ENCODE data around the gene RASD2. TPM values are rescaled to one million over a fixed set of nuclear protein-coding genes. Genes with fewer than 3 reads are reported as not detected.
A peak's percentile ranks its signal among the peaks of the same experiment; 100 is the strongest.

Gene RASD2
- total and polyA plus RNA-seq, 9 donors, result 2.9 to 22.5 (median 12.0) TPM

GRCh38 chr22:35517769-35518530 is 22.7 kb upstream of the RASD2 start:
- H3K4me3 ChIP-seq (ENCODE audit: low read length), result no peak overlapping the region
- H3K27me3 ChIP-seq (ENCODE audit: control insufficient read depth, insufficient read depth, low read length), result peaks cover 28% of the 10 kb centered on the region
- no peaks in the 10 kb centered on the region for H3K36me3 ChIP-seq (ENCODE audit: control insufficient read depth, insufficient read depth, low read length)
- WGBS (ENCODE audit: insufficient coverage), result 72% methylated on average over 4 of the region's 8 CpGs
- no peak for DNase-seq
- no peaks in the 10 kb centered on the region for H3K9me3 ChIP-seq (replicated peaks; ENCODE audit: control insufficient read depth, low read depth, low read length)
- H3K4me1 ChIP-seq (ENCODE audit: control insufficient read depth, insufficient read depth, low read length), result no peaks in the 10 kb centered on the region
- H3K27ac ChIP-seq (ENCODE audit: low read length), result no peak overlapping the region

DNA sequence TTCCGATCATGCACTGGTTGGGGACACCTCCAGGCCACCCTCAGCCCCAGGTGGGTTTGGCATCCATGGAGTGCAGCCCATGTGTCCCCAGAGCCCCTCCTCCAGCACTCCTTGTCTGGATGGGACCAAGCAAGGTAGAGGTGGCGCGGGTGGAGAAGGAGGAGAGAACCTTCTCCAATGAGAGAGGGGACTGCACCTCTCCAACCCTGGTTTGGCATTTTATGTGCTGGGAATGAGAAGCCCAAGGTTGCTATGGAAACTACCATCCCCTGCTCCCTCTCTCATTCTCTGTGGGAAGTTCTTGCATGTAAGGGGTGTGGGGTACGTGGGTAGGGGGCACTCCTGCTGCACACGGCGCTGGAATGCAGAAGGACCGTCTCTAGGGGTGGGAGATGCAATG is 21.8 kb upstream of the RASD2 start:
- H3K4me3 ChIP-seq (ENCODE audit: low read length), result no peak overlapping the region
- WGBS (ENCODE audit: insufficient coverage), result 54% methylated on average over 5 of the region's 7 CpGs
- no peaks in the 10 kb centered on the region for H3K36me3 ChIP-seq (ENCODE audit: control insufficient read depth, insufficient read depth, low read length)
- H3K27me3 ChIP-seq (ENCODE audit: control insufficient read depth, insufficient read depth, low read length), result peaks cover 32% of the 10 kb centered on the region
- DNase-seq, result no peak
- H3K9me3 ChIP-seq (replicated peaks; ENCODE audit: control insufficient read depth, low read depth, low read length), result no peaks in the 10 kb centered on the region
- no peak overlapping the region for H3K27ac ChIP-seq (ENCODE audit: low read length)
- H3K4me1 ChIP-seq (ENCODE audit: control insufficient read depth, insufficient read depth, low read length), result no peaks in the 10 kb centered on the region

DNA sequence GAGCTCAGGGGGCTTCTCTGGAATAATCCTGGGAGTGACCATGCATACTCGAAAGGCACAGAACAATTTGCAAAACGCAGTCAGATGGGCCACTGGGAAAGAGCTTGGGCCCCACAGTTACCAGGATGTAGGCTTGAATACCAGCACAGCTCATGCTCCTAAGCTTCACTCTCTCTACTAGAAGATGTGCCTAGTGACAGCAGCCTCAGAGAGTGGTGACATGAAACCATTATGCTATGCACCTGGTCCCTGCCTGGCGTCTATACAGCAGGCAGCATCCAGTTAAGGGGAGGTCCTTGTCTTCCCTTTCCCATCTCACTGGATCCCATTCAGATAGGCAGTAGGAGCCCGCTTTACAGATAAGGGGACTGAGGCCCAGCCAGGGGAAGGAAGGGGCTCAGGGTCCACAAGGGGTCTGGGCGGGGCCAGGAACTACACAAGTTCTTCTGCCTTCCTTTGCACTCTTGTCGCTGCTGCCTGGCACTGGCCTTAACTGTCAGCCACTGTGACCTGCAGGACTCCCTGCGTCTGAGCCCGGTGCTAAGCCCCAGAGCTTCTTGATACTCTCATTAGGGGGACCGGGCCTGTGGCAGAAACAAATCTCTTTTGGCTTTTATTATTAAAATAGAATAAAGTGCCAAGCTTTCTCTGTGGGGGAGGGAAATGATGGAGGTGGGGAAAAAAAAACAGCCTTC is 21.2 kb upstream of the RASD2 start:
- no peak overlapping the region for H3K4me3 ChIP-seq (ENCODE audit: low read length)
- H3K9me3 ChIP-seq (replicated peaks; ENCODE audit: control insufficient read depth, low read depth, low read length), result no peaks in the 10 kb centered on the region
- 56% methylated on average over 5 of the region's 9 CpGs for WGBS (ENCODE audit: insufficient coverage)
- no peaks in the 10 kb centered on the region for H3K4me1 ChIP-seq (ENCODE audit: control insufficient read depth, insufficient read depth, low read length)
- H3K27ac ChIP-seq (ENCODE audit: low read length), result no peak overlapping the region
- peaks cover 34% of the 10 kb centered on the region for H3K27me3 ChIP-seq (ENCODE audit: control insufficient read depth, insufficient read depth, low read length)
- no peak for DNase-seq
- no peaks in the 10 kb centered on the region for H3K36me3 ChIP-seq (ENCODE audit: control insufficient read depth, insufficient read depth, low read length)

DNA sequence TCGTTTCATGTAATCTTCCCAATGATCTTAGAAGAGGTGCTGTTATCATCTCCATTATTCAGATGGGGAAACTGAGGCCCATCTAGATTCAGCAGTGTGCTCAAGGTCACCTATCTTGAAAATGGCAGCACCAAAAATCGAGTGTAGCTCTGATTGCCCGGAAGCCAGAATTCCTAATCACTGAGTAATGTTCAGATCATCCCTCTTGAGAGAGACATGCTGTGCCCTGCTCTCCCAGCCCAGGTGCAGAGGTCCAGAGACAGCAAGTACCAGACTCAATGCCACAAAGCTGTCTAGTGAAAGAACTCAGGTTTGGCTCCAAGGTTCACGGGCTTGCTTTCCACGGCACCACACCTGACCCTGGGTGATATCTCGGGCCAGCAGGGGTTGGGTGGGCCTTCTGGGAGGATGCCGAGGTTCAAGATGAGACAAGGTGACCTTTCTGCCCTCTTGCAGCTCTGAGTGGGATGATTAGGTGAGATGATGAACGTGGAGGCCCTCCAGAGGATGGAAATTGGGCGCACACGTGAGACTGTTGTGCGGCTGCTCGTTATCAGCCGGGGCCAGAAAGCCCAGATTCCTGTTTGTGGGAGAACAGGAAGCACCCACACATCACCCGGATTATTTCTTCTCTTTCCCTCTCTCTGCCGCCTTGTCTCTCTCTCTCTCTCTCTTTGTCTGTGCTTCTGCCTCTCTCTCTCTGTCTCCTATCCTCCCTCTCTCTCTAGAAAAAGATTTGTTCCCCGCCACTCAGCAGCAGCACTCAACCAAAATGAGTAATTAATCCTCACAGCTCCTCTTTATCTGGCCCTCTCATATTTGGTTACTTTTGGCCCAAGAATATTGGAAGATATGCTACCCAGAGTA is 19.0 kb upstream of the RASD2 start:
- H3K4me3 ChIP-seq (ENCODE audit: low read length), result no peak overlapping the region
- DNase-seq, result no peak
- H3K4me1 ChIP-seq (ENCODE audit: control insufficient read depth, insufficient read depth, low read length), result peaks cover 17% of the 10 kb centered on the region
- H3K27ac ChIP-seq (ENCODE audit: low read length), result no peak overlapping the region
- no peaks in the 10 kb centered on the region for H3K36me3 ChIP-seq (ENCODE audit: control insufficient read depth, insufficient read depth, low read length)
- no peaks in the 10 kb centered on the region for H3K9me3 ChIP-seq (replicated peaks; ENCODE audit: control insufficient read depth, low read depth, low read length)
- WGBS (ENCODE audit: insufficient coverage), result 56% methylated on average over 14 of the region's 16 CpGs
- H3K27me3 ChIP-seq (ENCODE audit: control insufficient read depth, insufficient read depth, low read length), result peaks cover 32% of the 10 kb centered on the region

GRCh38 chr22:35522225-35523149 is 18.1 kb upstream of the RASD2 start:
- peaks cover 30% of the 10 kb centered on the region for H3K27me3 ChIP-seq (ENCODE audit: control insufficient read depth, insufficient read depth, low read length)
- no peak overlapping the region for H3K27ac ChIP-seq (ENCODE audit: low read length)
- no peaks in the 10 kb centered on the region for H3K9me3 ChIP-seq (replicated peaks; ENCODE audit: control insufficient read depth, low read depth, low read length)
- DNase-seq, result no peak
- WGBS (ENCODE audit: insufficient coverage), result 73% methylated on average over 7 of the region's 12 CpGs
- no peaks in the 10 kb centered on the region for H3K36me3 ChIP-seq (ENCODE audit: control insufficient read depth, insufficient read depth, low read length)
- H3K4me3 ChIP-seq (ENCODE audit: low read length), result no peak overlapping the region
- H3K4me1 ChIP-seq (ENCODE audit: control insufficient read depth, insufficient read depth, low read length), result peaks cover 23% of the 10 kb centered on the region

DNA sequence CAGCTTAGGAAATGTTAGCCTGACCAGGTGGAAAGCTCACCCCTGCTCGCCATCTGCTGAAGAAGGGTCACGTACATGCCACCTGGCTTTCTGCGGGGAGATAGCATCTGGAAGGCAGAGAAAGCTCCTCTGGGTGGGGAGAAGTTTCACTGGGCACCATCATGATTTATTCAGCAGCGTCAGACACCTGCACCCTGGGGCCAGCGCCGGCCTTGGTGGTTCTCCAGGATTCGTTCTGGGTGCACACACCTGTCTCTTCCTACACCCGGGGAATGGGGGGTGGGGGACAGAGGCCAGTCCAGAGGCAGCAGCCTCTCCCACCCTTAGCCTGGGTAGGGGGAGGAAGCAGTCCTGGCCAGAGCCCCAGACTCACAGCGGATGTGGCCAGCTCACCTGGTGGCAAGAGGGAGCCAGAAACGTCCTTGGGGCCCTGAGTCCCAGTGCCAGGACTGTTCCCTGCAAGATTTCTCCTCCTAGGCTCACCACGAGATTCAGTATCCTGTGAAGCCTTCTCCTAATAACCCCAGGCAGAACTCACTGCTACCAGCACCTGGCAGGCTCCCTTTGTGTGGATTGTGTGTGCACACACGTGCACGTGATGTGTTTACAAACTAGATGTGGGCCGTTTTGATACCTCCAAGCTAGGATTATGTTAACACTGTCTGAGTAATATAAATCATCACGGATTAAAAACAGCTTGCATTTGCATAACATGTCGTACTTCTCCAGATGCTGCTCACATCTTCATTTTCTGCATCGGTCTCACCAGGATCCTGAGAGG is 17.3 kb upstream of the RASD2 start:
- no peaks in the 10 kb centered on the region for H3K9me3 ChIP-seq (replicated peaks; ENCODE audit: control insufficient read depth, low read depth, low read length)
- H3K4me3 ChIP-seq (ENCODE audit: low read length), result no peak overlapping the region
- no peak overlapping the region for H3K27ac ChIP-seq (ENCODE audit: low read length)
- H3K4me1 ChIP-seq (ENCODE audit: control insufficient read depth, insufficient read depth, low read length), result peaks cover 23% of the 10 kb centered on the region
- 51% methylated on average over 6 of the region's 17 CpGs for WGBS (ENCODE audit: insufficient coverage)
- H3K27me3 ChIP-seq (ENCODE audit: control insufficient read depth, insufficient read depth, low read length), result peaks cover 25% of the 10 kb centered on the region
- no peaks in the 10 kb centered on the region for H3K36me3 ChIP-seq (ENCODE audit: control insufficient read depth, insufficient read depth, low read length)
- no peak for DNase-seq

- Histone ChIP-seq H3K36me3 (ENCODE audit: control insufficient read depth, insufficient read depth, low read length) (no peaks in the 10 kb centered on the region), H3K27ac (ENCODE audit: low read length) (peak overlapping the region; percentile 67), H3K4me1 (ENCODE audit: control insufficient read depth, insufficient read depth, low read length) (peaks cover 23% of the 10 kb centered on the region), H3K27me3 (ENCODE audit: control insufficient read depth, insufficient read depth, low read length) (peaks cover 22% of the 10 kb centered on the region), H3K9me3 (replicated peaks; ENCODE audit: control insufficient read depth, low read depth, low read length) (peaks cover 5% of the 10 kb centered on the region), H3K4me3 (ENCODE audit: low read length) (no peak overlapping the region)
- DNase-seq, result peak; percentile 93
- WGBS (ENCODE audit: insufficient coverage), result 20% methylated on average over 8 of the region's 14 CpGs
These were observed 15.5 kb upstream of the RASD2 start for GRCh38 chr22:35524966-35525686.

GRCh38 chr22:35525687-35526332 is 14.8 kb upstream of the RASD2 start:
- no peak for DNase-seq
- Histone ChIP-seq H3K27ac (ENCODE audit: low read length) (peak overlapping the region; percentile 25), H3K4me3 (ENCODE audit: low read length) (no peak overlapping the region), H3K4me1 (ENCODE audit: control insufficient read depth, insufficient read depth, low read length) (peaks cover 23% of the 10 kb centered on the region), H3K36me3 (ENCODE audit: control insufficient read depth, insufficient read depth, low read length) (no peaks in the 10 kb centered on the region), H3K27me3 (ENCODE audit: control insufficient read depth, insufficient read depth, low read length) (peaks cover 17% of the 10 kb centered on the region), H3K9me3 (replicated peaks; ENCODE audit: control insufficient read depth, low read depth, low read length) (peaks cover 5% of the 10 kb centered on the region)
- 33% methylated on average over 2 of the region's 12 CpGs for WGBS (ENCODE audit: insufficient coverage)

Measured in muscle of leg (tissue), 11 donors.